H9 (cell line): Measurements from ENCODE around the gene TPRG1. TPM values are rescaled to one million over a fixed set of nuclear protein-coding genes. Genes with fewer than 3 reads are reported as not detected.
A peak's percentile ranks its signal among the peaks of the same experiment; 100 is the strongest.

Experiments
- DNase-seq: peaks from one replicate; pipeline ENCODE4 v3.0.0-alpha.2; 2017
- H2AFZ ChIP-seq: one replicate; pipeline ENCODE4 v1.6.1; 2013; ENCODE audit warnings: mild to moderate bottlenecking, low read length, control low read depth, moderate library complexity
- H2AK5ac ChIP-seq: 2 replicates; pipeline ENCODE4 v1.6.1; 2013; ENCODE audit warnings: low read length, control low read depth, mixed read lengths; ENCODE audit not compliant: insufficient read length
- H2BK120ac ChIP-seq: one replicate; pipeline ENCODE4 v1.6.1; 2013; ENCODE audit warnings: low read depth, mild to moderate bottlenecking, low read length, control low read depth, inconsistent platforms; ENCODE audit not compliant: poor library complexity, severe bottlenecking
- H2BK12ac ChIP-seq: 2 replicates; pipeline ENCODE4 v1.6.1; 2013; ENCODE audit warnings: low read length, control low read depth, mixed read lengths, low read depth; ENCODE audit not compliant: insufficient read length
- H2BK15ac ChIP-seq: 2 replicates; pipeline ENCODE4 v1.6.1; 2013; ENCODE audit warnings: low read depth, low read length, control low read depth
- H2BK20ac ChIP-seq: one replicate; pipeline ENCODE4 v1.6.1; 2013; ENCODE audit warnings: low read depth, mild to moderate bottlenecking, low read length, control low read depth, inconsistent platforms; ENCODE audit not compliant: poor library complexity, severe bottlenecking
- H2BK5ac ChIP-seq: 2 replicates; pipeline ENCODE4 v1.6.1; 2013; ENCODE audit warnings: low read length, control low read depth, mixed read lengths; ENCODE audit not compliant: insufficient read length
- H3K14ac ChIP-seq: 2 replicates; pipeline ENCODE4 v1.6.1; 2013; ENCODE audit warnings: low read length, control low read depth; ENCODE audit not compliant: insufficient read depth
- H3K18ac ChIP-seq: 2 replicates; pipeline ENCODE4 v1.6.1; 2013; ENCODE audit warnings: low read depth, mild to moderate bottlenecking, mixed read lengths, low read length, control low read depth; ENCODE audit not compliant: insufficient read length
- H3K23ac ChIP-seq: 2 replicates; pipeline ENCODE4 v1.6.1; 2013; ENCODE audit warnings: low read length, control low read depth, mixed read lengths, low read depth; ENCODE audit not compliant: insufficient read length
- H3K23me2 ChIP-seq: 2 replicates; pipeline ENCODE4 v1.6.1; 2013; ENCODE audit warnings: low read depth, mild to moderate bottlenecking, mixed read lengths, low read length, control low read depth; ENCODE audit not compliant: insufficient read length, poor library complexity, severe bottlenecking
- H3K27ac ChIP-seq: 2 replicates; pipeline ENCODE4 v1.5.1; 2013; ENCODE audit warnings: low read length, control low read depth, mixed read lengths, low read depth; ENCODE audit not compliant: insufficient read length
- H3K27me3 ChIP-seq: 2 replicates; pipeline ENCODE4 v1.6.1; 2013; ENCODE audit warnings: low read length, control low read depth, inconsistent platforms; ENCODE audit not compliant: insufficient read depth
- H3K4ac ChIP-seq: 2 replicates; pipeline ENCODE4 v1.6.1; 2013; ENCODE audit warnings: low read depth, mild to moderate bottlenecking, control low read depth, inconsistent platforms, low read length, moderate library complexity
- H3K4me1 ChIP-seq: 2 replicates; pipeline ENCODE4 v1.6.1; 2013; ENCODE audit warnings: low read length, control low read depth, inconsistent platforms; ENCODE audit not compliant: insufficient read depth
- H3K4me2 ChIP-seq: 2 replicates; pipeline ENCODE4 v1.6.1; 2013; ENCODE audit warnings: low read length, control low read depth, mixed read lengths; ENCODE audit not compliant: insufficient read length, insufficient read depth
- H3K56ac ChIP-seq: 2 replicates; pipeline ENCODE4 v1.6.1; 2013; ENCODE audit warnings: low read depth, mild to moderate bottlenecking, mixed read lengths, low read length, control low read depth; ENCODE audit not compliant: insufficient read length
- H3K79me1 ChIP-seq: 2 replicates; pipeline ENCODE4 v1.6.1; 2013; ENCODE audit warnings: low read depth, mild to moderate bottlenecking, moderate library complexity, low read length, control low read depth, inconsistent platforms; ENCODE audit not compliant: insufficient read depth, poor library complexity, severe bottlenecking
- H3K79me2 ChIP-seq: 2 replicates; pipeline ENCODE4 v1.6.1; 2013; ENCODE audit warnings: low read length, control low read depth, inconsistent platforms; ENCODE audit not compliant: insufficient read depth
- H3K9ac ChIP-seq: 2 replicates; pipeline ENCODE4 v1.6.1; 2013; ENCODE audit warnings: low read length, control low read depth, mixed read lengths; ENCODE audit not compliant: insufficient read length; ENCODE audit errors: extremely low read depth
- H3K9me3 ChIP-seq: one replicate; pipeline ENCODE4 v1.6.1; 2013; ENCODE audit warnings: low read depth, low read length, inconsistent platforms; ENCODE audit not compliant: control insufficient read depth
- H3T11ph ChIP-seq: one replicate; pipeline ENCODE4 v1.6.1; 2013; ENCODE audit warnings: mild to moderate bottlenecking, low read length, control low read depth, inconsistent platforms
- H4K20me1 ChIP-seq: one replicate; pipeline ENCODE4 v1.6.1; 2013; ENCODE audit not compliant: control insufficient read depth, insufficient read length, insufficient read depth
- H4K5ac ChIP-seq: 2 replicates; pipeline ENCODE4 v1.6.1; 2013; ENCODE audit warnings: low read depth, mild to moderate bottlenecking, mixed read lengths, low read length, control low read depth; ENCODE audit not compliant: insufficient read length
- H4K8ac ChIP-seq: replicated peaks from 2 replicates; pipeline ENCODE4 v1.6.1; 2013; ENCODE audit warnings: low read length, control low read depth, mixed read lengths, low read depth; ENCODE audit not compliant: insufficient read length
- H4K91ac ChIP-seq: 2 replicates; pipeline ENCODE4 v1.6.1; 2013; ENCODE audit warnings: low read depth, mild to moderate bottlenecking, moderate library complexity, mixed read lengths, low read length, control low read depth; ENCODE audit not compliant: insufficient read length
- H3K27ac Mint-ChIP-seq, 3 experiments: 2 replicates in 2 of 3; 3 replicates in 1 of 3; pipeline ENCODE4 v1.8.0; 2020 to 2021; ENCODE audit warnings: mixed read lengths in 3 of 3, mild to moderate bottlenecking in 1 of 3, moderate library complexity in 1 of 3
- H3K27me3 Mint-ChIP-seq: 2 replicates; pipeline ENCODE4 v1.8.0; 2021; ENCODE audit warnings: low read depth, mild to moderate bottlenecking, moderate library complexity, mixed read lengths
- H3K36me3 Mint-ChIP-seq, 3 experiments: 2 replicates in 2 of 3; 3 replicates in 1 of 3; pipeline ENCODE4 v1.8.0; 2020 to 2021; ENCODE audit warnings: low read depth in 3 of 3, mixed read lengths in 3 of 3; ENCODE audit not compliant: insufficient read depth in 1 of 3
- H3K4me1 Mint-ChIP-seq, 2 experiments: 2 replicates each; pipeline ENCODE4 v1.8.0; 2020; ENCODE audit warnings: mixed read lengths in 2 of 2
- H3K4me3 Mint-ChIP-seq, 2 experiments: 2 replicates in 1 of 2; 3 replicates in 1 of 2; pipeline ENCODE4 v1.8.0; 2020 to 2021; ENCODE audit warnings: mild to moderate bottlenecking in 2 of 2, mixed read lengths in 2 of 2, moderate library complexity in 1 of 2
- H3K9me3 Mint-ChIP-seq, 2 experiments: 2 replicates in 1 of 2; 3 replicates in 1 of 2; pipeline ENCODE4 v1.8.0; 2020; ENCODE audit warnings: mild to moderate bottlenecking in 2 of 2, mixed read lengths in 2 of 2, moderate library complexity in 1 of 2
- CTCF ChIP-seq: fragments of 200-600 bp; sonication (generic); conservative IDR thresholded peaks from 3 replicates; pipeline ENCODE4 v1.8.0; 2021; ENCODE audit warnings: antibody characterized with exemption, mild to moderate bottlenecking
- WGBS: extraction: QIAGEN DNeasy Blood & Tissue Kit; methylation state at CpG from one replicate; pipeline ENCODE4 v1.1.7; 2013; ENCODE audit warnings: missing lambda C conversion rate, low lambda C conversion rate, mixed read lengths; ENCODE audit not compliant: insufficient read length; ENCODE audit errors: extremely low coverage; 5-methylcytosine and 5-hydroxymethylcytosine counted together
- total RNA-seq: library from RNA; stranded (reverse); gene quantifications from 2 replicates; pipeline ENCODE4 v1.2.1, GENCODE V29; 2021

Gene TPRG1
- total RNA-seq, 1 experiment from 2014 or later = 0.66 TPM

GRCh38 chr3:189305412-189305811 is 133.6 kb downstream of the TPRG1 start:
- H3K4ac ChIP-seq = no peak overlapping the region
- no peak overlapping the region for H3K56ac ChIP-seq
- Mint-ChIP-seq H3K27ac (peak overlapping the region in 1 of 3 experiments; percentile 92; a peak in 1 of 7 replicates), H3K27me3 (no peaks in the 10 kb centered on the region), H3K4me3 (no peak overlapping the region), H3K36me3 (peaks cover 0 to 9% (median 0%) of the 10 kb centered on the region in 3 experiments; a peak in 1 of 7 replicates), H3K4me1 (peaks cover 44 to 46% of the 10 kb centered on the region in 2 experiments), H3K9me3 (no peaks in the 10 kb centered on the region)
- H3K4me2 ChIP-seq = no peak overlapping the region
- no peaks in the 10 kb centered on the region for H3K79me2 ChIP-seq
- WGBS = no CpG with 5 or more reads among the region's 1 CpG
- TF ChIP-seq CTCF = no peak
- H3K23ac ChIP-seq = no peak overlapping the region
- H3K27me3 ChIP-seq = no peaks in the 10 kb centered on the region
- H4K8ac ChIP-seq = no peak overlapping the region
- H3K18ac ChIP-seq = no peak overlapping the region
- no peaks in the 10 kb centered on the region for H3K23me2 ChIP-seq
- H2BK20ac ChIP-seq = no peak overlapping the region
- no peak overlapping the region for H2BK5ac ChIP-seq
- no peaks in the 10 kb centered on the region for H3K79me1 ChIP-seq
- DNase-seq = no peak
- H2BK15ac ChIP-seq = no peak overlapping the region
- no peak overlapping the region for H3K27ac ChIP-seq
- no peaks in the 10 kb centered on the region for H4K20me1 ChIP-seq
- H3K9me3 ChIP-seq = no peaks in the 10 kb centered on the region
- no peak overlapping the region for H2AFZ ChIP-seq
- no peak overlapping the region for H3K9ac ChIP-seq
- H4K91ac ChIP-seq = no peak overlapping the region
- peaks cover 7% of the 10 kb centered on the region; the same call in 1 of the 2 replicates for H3K4me1 ChIP-seq
- no peak overlapping the region for H4K5ac ChIP-seq
- H3T11ph ChIP-seq = no peak overlapping the region
- H3K14ac ChIP-seq = no peak overlapping the region
- no peak overlapping the region for H2BK12ac ChIP-seq
- no peak overlapping the region for H2AK5ac ChIP-seq
- no peak overlapping the region for H2BK120ac ChIP-seq
